Mesodermal cell (in vitro differentiated cells): ENCODE data around the gene FEV.

Experiments used
- H3K27ac ChIP-seq: 2 replicates; pipeline ENCODE4 v1.7.0; 2013; ENCODE audit warnings: mild to moderate bottlenecking, low read depth, low read length, moderate library complexity; ENCODE audit not compliant: severe bottlenecking
- H3K36me3 ChIP-seq: 2 replicates; pipeline ENCODE4 v1.7.1; 2013; ENCODE audit warnings: mild to moderate bottlenecking, low read length, moderate library complexity; ENCODE audit not compliant: control insufficient read depth, insufficient read depth
- H3K4me1 ChIP-seq: one replicate; pipeline ENCODE4 v1.7.1; 2013; ENCODE audit warnings: mild to moderate bottlenecking, low read length; ENCODE audit not compliant: insufficient read depth, control insufficient read depth, poor library complexity, severe bottlenecking
- H3K4me3 ChIP-seq: 2 replicates; pipeline ENCODE4 v1.7.0; 2013; ENCODE audit warnings: low read length, control low read depth, mild to moderate bottlenecking; ENCODE audit not compliant: insufficient read depth, poor library complexity, severe bottlenecking; ENCODE audit errors: extremely low read depth
- H3K9me3 ChIP-seq: 2 replicates; pipeline ENCODE4 v1.7.1; 2013; ENCODE audit warnings: mild to moderate bottlenecking, low read length, moderate library complexity; ENCODE audit not compliant: control insufficient read depth
- WGBS, 2 experiments: methylation state at CpG; one replicate each; pipeline ENCODE4 v1.1.5; 2013; ENCODE audit warnings: missing lambda C conversion rate in 2 of 2; ENCODE audit not compliant: insufficient coverage in 2 of 2; 5-methylcytosine and 5-hydroxymethylcytosine counted together

Gene FEV

GRCh38 chr2:218992703-218993344 lies 7.8 kb upstream of the FEV start:
- WGBS, 2 experiments: 3 to 4% methylated on average over 34 to 40 of the region's 44 CpGs
- H3K4me3 ChIP-seq: no peak overlapping the region
- no peaks in the 10 kb centered on the region for H3K36me3 ChIP-seq
- H3K27ac ChIP-seq: no peak overlapping the region
- H3K4me1 ChIP-seq: peaks cover 3% of the 10 kb centered on the region
- H3K9me3 ChIP-seq: no peaks in the 10 kb centered on the region

GRCh38 chr2:218992196-218992595 lies 7.2 kb upstream of the FEV start:
- H3K4me1 ChIP-seq: peaks cover 3% of the 10 kb centered on the region
- H3K27ac ChIP-seq: no peak overlapping the region
- H3K36me3 ChIP-seq: no peaks in the 10 kb centered on the region
- H3K4me3 ChIP-seq: no peak overlapping the region
- no peaks in the 10 kb centered on the region for H3K9me3 ChIP-seq
- WGBS, 2 experiments: 23 to 24% methylated on average over 4 to 6 of the region's 7 CpGs

GRCh38 chr2:218991674-218992168 lies 6.7 kb upstream of the FEV start:
- peaks cover 3% of the 10 kb centered on the region for H3K4me1 ChIP-seq
- no peak overlapping the region for H3K4me3 ChIP-seq
- no peaks in the 10 kb centered on the region for H3K36me3 ChIP-seq
- WGBS, 2 experiments: 7 to 9% methylated on average over 11 to 13 of the region's 13 CpGs
- no peaks in the 10 kb centered on the region for H3K9me3 ChIP-seq
- no peak overlapping the region for H3K27ac ChIP-seq

GRCh38 chr2:218990612-218991011 lies 5.6 kb upstream of the FEV start:
- Histone ChIP-seq H3K4me1 (peaks cover 3% of the 10 kb centered on the region), H3K9me3 (no peaks in the 10 kb centered on the region), H3K4me3 (no peak overlapping the region), H3K27ac (no peak overlapping the region), H3K36me3 (no peaks in the 10 kb centered on the region)
- 13 to 23% methylated on average over 5 to 6 of the region's 6 CpGs for WGBS, 2 experiments

- 16 to 26% methylated on average over 4 to 7 of the region's 9 CpGs for WGBS, 2 experiments
- Histone ChIP-seq H3K4me3 (no peak overlapping the region), H3K4me1 (peaks cover 3% of the 10 kb centered on the region), H3K27ac (no peak overlapping the region), H3K36me3 (no peaks in the 10 kb centered on the region), H3K9me3 (no peaks in the 10 kb centered on the region)
These were observed 5.1 kb upstream of the FEV start for GRCh38 chr2:218990052-218990451.

- Histone ChIP-seq H3K4me3 (no peak overlapping the region), H3K36me3 (no peaks in the 10 kb centered on the region), H3K4me1 (no peaks in the 10 kb centered on the region), H3K27ac (no peak overlapping the region), H3K9me3 (no peaks in the 10 kb centered on the region)
- WGBS, 2 experiments: 47 to 55% methylated on average over 1 to 2 of the region's 2 CpGs
These were observed 3.7 kb upstream of the FEV start for GRCh38 chr2:218988650-218989049.

- Histone ChIP-seq H3K4me3 (no peak overlapping the region), H3K36me3 (no peaks in the 10 kb centered on the region), H3K4me1 (no peaks in the 10 kb centered on the region), H3K27ac (no peak overlapping the region), H3K9me3 (no peaks in the 10 kb centered on the region)
- WGBS, 2 experiments: 66% methylated on average over 3 of the region's 3 CpGs; no CpG with 5 or more reads in 1 of the 2 experiments
These were observed 3.2 kb upstream of the FEV start for GRCh38 chr2:218988164-218988563.

GRCh38 chr2:218986148-218986761 lies 1.3 kb upstream of the FEV start:
- Histone ChIP-seq H3K4me3 (no peak overlapping the region), H3K27ac (no peak overlapping the region), H3K9me3 (no peaks in the 10 kb centered on the region), H3K4me1 (peaks cover 3% of the 10 kb centered on the region), H3K36me3 (no peaks in the 10 kb centered on the region)
- 0 to 54% methylated on average over 1 to 2 of the region's 4 CpGs for WGBS, 2 experiments

- WGBS, 2 experiments: 1% methylated on average over 35 to 43 of the region's 49 CpGs
These were observed 524 bp upstream of the FEV start for GRCh38 chr2:218985325-218986091.

GRCh38 chr2:218984239-218985020 lies 554 bp downstream of the FEV start:
- H3K36me3 ChIP-seq: no peaks in the 10 kb centered on the region
- peak overlapping the region; percentile 22 for H3K4me3 ChIP-seq
- H3K27ac ChIP-seq: no peak overlapping the region
- 1 to 2% methylated on average over 40 to 48 of the region's 50 CpGs for WGBS, 2 experiments
- no peaks in the 10 kb centered on the region for H3K9me3 ChIP-seq
- peaks cover 3% of the 10 kb centered on the region for H3K4me1 ChIP-seq

More at GRCh38 chr2:218985325-218986091, 524 bp upstream of the FEV start:
- H3K4me3 ChIP-seq: peak overlapping the region; percentile 22
- H3K27ac ChIP-seq: no peak overlapping the region
- H3K4me1 ChIP-seq: peaks cover 3% of the 10 kb centered on the region
- no peaks in the 10 kb centered on the region for H3K36me3 ChIP-seq
- no peaks in the 10 kb centered on the region for H3K9me3 ChIP-seq
